Fibroblast of lung (primary cell): ENCODE results near the gene ZNF575.

Experiments
- EZH2 ChIP-seq: IDR thresholded peaks from 2 replicates; pipeline ENCODE4 v1.5.1; 2012; ENCODE audit warnings: low read length, control low read depth, mild to moderate bottlenecking; ENCODE audit errors: missing control alignments
- TF ChIP-seq, protein P1 (sequence below), 2 donors: IDR thresholded peaks in 1 of 2; conservative IDR thresholded peaks in 1 of 2; 1 replicate in 1 of 2; 2 replicates in 1 of 2; pipeline ENCODE4 v1.5.1; 2011 to 2012; ENCODE audit warnings: low read length in 2 of 2, control low read depth in 1 of 2, inconsistent platforms in 1 of 2, low read depth in 1 of 2, mild to moderate bottlenecking in 1 of 2

DNA sequence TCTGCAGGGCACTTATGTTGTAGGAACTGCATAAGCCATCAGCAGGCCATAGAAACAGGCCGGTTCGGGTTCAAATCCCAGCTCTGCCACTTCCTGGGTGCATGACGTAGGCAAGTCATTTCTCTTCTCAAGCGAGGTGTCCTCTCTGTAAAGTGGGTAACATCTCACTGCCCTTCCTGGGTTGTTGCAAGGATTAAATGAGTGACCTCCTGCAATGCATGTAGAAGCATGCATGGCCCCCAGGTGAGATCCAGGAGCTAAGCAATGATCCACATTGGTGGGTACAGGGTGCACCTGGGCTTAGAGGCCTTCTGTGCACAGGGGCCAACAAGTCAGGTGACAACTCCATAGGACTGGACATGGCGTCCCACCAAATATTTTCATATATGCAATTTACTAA, 42.2 kb upstream of the ZNF575 start:
- TF ChIP-seq, protein P1, sequence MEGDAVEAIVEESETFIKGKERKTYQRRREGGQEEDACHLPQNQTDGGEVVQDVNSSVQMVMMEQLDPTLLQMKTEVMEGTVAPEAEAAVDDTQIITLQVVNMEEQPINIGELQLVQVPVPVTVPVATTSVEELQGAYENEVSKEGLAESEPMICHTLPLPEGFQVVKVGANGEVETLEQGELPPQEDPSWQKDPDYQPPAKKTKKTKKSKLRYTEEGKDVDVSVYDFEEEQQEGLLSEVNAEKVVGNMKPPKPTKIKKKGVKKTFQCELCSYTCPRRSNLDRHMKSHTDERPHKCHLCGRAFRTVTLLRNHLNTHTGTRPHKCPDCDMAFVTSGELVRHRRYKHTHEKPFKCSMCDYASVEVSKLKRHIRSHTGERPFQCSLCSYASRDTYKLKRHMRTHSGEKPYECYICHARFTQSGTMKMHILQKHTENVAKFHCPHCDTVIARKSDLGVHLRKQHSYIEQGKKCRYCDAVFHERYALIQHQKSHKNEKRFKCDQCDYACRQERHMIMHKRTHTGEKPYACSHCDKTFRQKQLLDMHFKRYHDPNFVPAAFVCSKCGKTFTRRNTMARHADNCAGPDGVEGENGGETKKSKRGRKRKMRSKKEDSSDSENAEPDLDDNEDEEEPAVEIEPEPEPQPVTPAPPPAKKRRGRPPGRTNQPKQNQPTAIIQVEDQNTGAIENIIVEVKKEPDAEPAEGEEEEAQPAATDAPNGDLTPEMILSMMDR (conservative IDR thresholded peaks at IDR 0.05 in 1 of 2, IDR thresholded peaks at IDR 0.05 in 1 of 2; ENCODE audit: low read depth in 1 of 2, low read length in 2 of 2): no peak
- no peak for TF ChIP-seq EZH2
